Fibroblast of lung (primary cell): Measurements from ENCODE around the gene BBX.

Experiments used
- EZH2 ChIP-seq: IDR thresholded peaks from 2 replicates; pipeline ENCODE4 v1.5.1; 2012; ENCODE audit warnings: low read length, control low read depth, mild to moderate bottlenecking; ENCODE audit errors: missing control alignments
- TF ChIP-seq, protein P1 (sequence below), 2 donors: IDR thresholded peaks in 1 of 2; conservative IDR thresholded peaks in 1 of 2; 1 replicate in 1 of 2; 2 replicates in 1 of 2; pipeline ENCODE4 v1.5.1; 2011 to 2012; ENCODE audit warnings: low read length in 2 of 2, control low read depth in 1 of 2, inconsistent platforms in 1 of 2, low read depth in 1 of 2, mild to moderate bottlenecking in 1 of 2

DNA sequence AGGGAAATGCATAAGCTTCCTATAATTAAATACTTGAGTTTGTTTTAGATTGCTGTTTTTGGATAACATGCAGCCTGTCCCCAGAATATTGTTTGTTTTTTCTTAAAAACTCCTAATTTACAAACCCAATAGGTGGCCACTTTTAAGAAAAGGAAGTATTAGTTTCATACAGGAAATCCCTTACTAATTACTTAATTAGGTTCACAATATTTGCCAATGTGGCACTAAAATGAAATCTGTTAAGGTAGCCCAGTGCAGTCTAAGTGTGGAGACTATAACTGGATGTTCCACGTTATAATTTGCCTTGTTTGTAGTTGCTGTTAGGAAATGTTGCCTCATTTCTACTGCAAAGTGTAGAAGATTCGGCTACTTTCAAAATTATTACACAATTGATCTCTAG is 195.8 kb downstream of the BBX start:
- TF ChIP-seq, protein P1, sequence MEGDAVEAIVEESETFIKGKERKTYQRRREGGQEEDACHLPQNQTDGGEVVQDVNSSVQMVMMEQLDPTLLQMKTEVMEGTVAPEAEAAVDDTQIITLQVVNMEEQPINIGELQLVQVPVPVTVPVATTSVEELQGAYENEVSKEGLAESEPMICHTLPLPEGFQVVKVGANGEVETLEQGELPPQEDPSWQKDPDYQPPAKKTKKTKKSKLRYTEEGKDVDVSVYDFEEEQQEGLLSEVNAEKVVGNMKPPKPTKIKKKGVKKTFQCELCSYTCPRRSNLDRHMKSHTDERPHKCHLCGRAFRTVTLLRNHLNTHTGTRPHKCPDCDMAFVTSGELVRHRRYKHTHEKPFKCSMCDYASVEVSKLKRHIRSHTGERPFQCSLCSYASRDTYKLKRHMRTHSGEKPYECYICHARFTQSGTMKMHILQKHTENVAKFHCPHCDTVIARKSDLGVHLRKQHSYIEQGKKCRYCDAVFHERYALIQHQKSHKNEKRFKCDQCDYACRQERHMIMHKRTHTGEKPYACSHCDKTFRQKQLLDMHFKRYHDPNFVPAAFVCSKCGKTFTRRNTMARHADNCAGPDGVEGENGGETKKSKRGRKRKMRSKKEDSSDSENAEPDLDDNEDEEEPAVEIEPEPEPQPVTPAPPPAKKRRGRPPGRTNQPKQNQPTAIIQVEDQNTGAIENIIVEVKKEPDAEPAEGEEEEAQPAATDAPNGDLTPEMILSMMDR (conservative IDR thresholded peaks at IDR 0.05 in 1 of 2, IDR thresholded peaks at IDR 0.05 in 1 of 2; ENCODE audit: low read depth in 1 of 2, low read length in 2 of 2) = no peak
- TF ChIP-seq EZH2 = no peak
